ENCODE results near the gene SERINC5.

DNA sequence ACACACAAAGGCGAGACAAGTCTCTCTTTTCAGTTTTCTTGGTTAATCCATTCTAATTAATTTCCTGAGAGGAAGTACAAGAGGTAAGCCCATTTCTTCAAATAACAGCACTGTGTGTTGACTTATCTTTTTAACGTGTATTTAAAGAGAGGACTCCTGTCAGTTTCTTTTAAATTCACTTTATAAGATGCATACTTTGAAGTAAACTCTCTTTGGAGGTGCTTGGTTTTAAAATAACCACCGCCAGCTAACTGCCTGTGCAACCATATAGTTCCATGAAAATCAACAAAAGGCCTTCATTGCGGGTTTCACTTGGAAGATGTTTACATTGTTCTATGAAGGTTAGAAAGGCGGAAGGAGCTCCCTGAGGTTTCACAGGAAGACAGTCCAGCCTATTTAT is 13.1 kb upstream of the SERINC5 start:
- no peak for TF ChIP-seq SP1 (CRISPR knock-in tag; conservative IDR thresholded peaks at IDR 0.05)
- TF ChIP-seq, protein P1, sequence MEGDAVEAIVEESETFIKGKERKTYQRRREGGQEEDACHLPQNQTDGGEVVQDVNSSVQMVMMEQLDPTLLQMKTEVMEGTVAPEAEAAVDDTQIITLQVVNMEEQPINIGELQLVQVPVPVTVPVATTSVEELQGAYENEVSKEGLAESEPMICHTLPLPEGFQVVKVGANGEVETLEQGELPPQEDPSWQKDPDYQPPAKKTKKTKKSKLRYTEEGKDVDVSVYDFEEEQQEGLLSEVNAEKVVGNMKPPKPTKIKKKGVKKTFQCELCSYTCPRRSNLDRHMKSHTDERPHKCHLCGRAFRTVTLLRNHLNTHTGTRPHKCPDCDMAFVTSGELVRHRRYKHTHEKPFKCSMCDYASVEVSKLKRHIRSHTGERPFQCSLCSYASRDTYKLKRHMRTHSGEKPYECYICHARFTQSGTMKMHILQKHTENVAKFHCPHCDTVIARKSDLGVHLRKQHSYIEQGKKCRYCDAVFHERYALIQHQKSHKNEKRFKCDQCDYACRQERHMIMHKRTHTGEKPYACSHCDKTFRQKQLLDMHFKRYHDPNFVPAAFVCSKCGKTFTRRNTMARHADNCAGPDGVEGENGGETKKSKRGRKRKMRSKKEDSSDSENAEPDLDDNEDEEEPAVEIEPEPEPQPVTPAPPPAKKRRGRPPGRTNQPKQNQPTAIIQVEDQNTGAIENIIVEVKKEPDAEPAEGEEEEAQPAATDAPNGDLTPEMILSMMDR (IDR thresholded peaks at IDR 0.05) = no peak

All from WTC11 (cell line).